Gastroesophageal sphincter (tissue), 4 donors: ENCODE data around the gene CHIC2. TPM values are rescaled to one million over a fixed set of nuclear protein-coding genes. Genes with fewer than 3 reads are reported as not detected.
"Not testable (repeated sequence)": the region's sequence is repeated elsewhere in the genome, so short reads cannot be mapped to it uniquely, and the experiment has no call there.

Experiments used
- ATAC-seq: fragments of 150-250 bp; one replicate; pipeline ENCODE4 v1.9.1; 2016; ENCODE audit warnings: mild to moderate bottlenecking, moderate library complexity
- H3K27ac ChIP-seq, 4 donors: fragments of 200-600 bp; sonication (generic) in 3 of 4; 1 replicate in 3 of 4; 2 replicates in 1 of 4; pipeline ENCODE4 v1.5.1; 2016 to 2019
- H3K27me3 ChIP-seq: fragments of 200-600 bp; sonication (generic); one replicate; pipeline ENCODE4 v1.5.1; 2019
- H3K36me3 ChIP-seq, 2 donors: fragments of 200-600 bp; sonication (generic); one replicate each; pipeline ENCODE4 v1.5.1; 2019; ENCODE audit warnings: control low read depth in 1 of 2
- H3K4me1 ChIP-seq, 3 donors: fragments of 200-600 bp; sonication (generic); 1 replicate in 2 of 3; 2 replicates in 1 of 3; pipeline ENCODE4 v1.5.1; 2016 to 2019; ENCODE audit warnings: control low read depth in 2 of 3
- H3K4me3 ChIP-seq, 2 donors: fragments of 200-600 bp; sonication (generic); one replicate each; pipeline ENCODE4 v1.5.1; 2019; ENCODE audit warnings: mild to moderate bottlenecking in 1 of 2, moderate library complexity in 1 of 2
- H3K9me3 ChIP-seq, 3 donors: fragments of 200-600 bp; sonication (generic); one replicate each; pipeline ENCODE4 v1.5.1; 2017 to 2019; ENCODE audit warnings: control low read depth in 2 of 3
- EP300 ChIP-seq: sonication (generic); formaldehyde crosslinking; IDR thresholded peaks from one replicate; pipeline ENCODE4 v1.6.1; 2017; ENCODE audit warnings: antibody characterized with exemption, mild to moderate bottlenecking
- POLR2A ChIP-seq, 2 donors: fragments of 450-650 bp; IDR thresholded peaks; one replicate each; pipeline ENCODE4 v1.6.1; 2017; ENCODE audit warnings: antibody characterized with exemption in 2 of 2, mild to moderate bottlenecking in 2 of 2, moderate library complexity in 1 of 2
- POLR2AphosphoS5 ChIP-seq: sonication (generic); formaldehyde crosslinking; IDR thresholded peaks from one replicate; pipeline ENCODE4 v1.6.1; 2017; ENCODE audit warnings: antibody characterized with exemption
- WGBS, 2 donors: methylation state at CpG; one replicate each; pipeline ENCODE4 v1.1.5; 2018; ENCODE audit warnings: low coverage in 1 of 2; 5-methylcytosine and 5-hydroxymethylcytosine counted together
- total RNA-seq, 4 donors: library from RNA; depleted of rRNA; stranded (reverse); fragments of >200 nt; gene quantifications; one replicate each; pipeline ENCODE4 v1.1.0, GENCODE V29; 2016
- TF ChIP-seq, protein P1 (sequence below), 4 experiments: fragments of 200-600 bp in 2 of 4; fragments of 450-650 bp in 2 of 4; sonication (generic) in 1 of 4; IDR thresholded peaks; one replicate each; pipeline ENCODE4 v1.5.1; 2017 to 2019; ENCODE audit warnings: antibody characterized with exemption in 4 of 4, mild to moderate bottlenecking in 2 of 4, moderate library complexity in 2 of 4

The CHIC2 gene
- 10 to 100 TPM; 25.0 to 37.7 (median 29.2) TPM for total RNA-seq

DNA sequence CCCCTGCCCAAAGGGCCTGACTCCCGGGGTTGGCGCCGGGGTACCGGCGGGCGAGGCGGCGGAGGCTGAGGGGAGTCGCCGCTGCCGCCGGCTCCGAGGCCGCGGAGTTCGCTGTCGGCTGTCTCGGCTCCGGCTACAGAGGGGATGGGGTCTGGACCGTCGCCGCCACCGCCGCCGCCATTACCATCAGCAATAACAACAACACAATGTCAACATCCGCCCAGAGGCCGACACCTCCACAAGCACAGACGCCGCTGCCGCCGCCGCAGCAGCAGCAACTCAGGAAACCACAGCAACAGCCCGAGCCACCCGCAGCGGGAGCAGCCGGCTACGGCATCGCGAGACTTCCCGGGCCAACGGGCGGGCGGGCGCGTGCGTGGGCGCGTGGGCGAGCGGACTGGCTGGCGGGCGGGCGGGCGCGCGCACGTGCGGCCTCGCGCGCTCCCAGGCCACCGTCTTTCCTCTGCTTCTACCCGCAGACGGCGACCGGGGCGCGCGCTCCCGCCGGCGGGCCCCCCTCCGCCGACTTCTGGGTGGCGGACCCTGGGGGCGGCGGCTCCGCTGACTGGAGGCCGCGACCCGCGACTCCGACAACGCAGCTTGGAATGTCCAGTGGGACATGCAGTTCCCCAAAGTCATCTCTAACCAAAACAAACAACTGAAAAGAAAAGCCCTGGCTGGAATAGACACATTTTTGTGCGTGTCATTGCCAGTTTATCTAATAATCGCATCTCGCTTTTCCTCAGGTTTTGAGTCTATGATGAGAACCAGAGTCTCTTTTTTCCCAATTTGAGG lies at the start of gene CHIC2:
TSS of gene CHIC2 (minus strand) at position 289 of the 795 bp plus-strand sequence. CDS start 305 bp downstream, outside the sequence.
- Histone ChIP-seq H3K4me1 (peaks cover 20 to 57% (median 32%) of the 10 kb centered on the region in 3 donors), H3K9me3 (no peaks in the 10 kb centered on the region), H3K4me3 (peak within 1 kb of the TSS; percentile 83 to 93), H3K36me3 (no peaks in the 10 kb centered on the region), H3K27me3 (no peaks in the 10 kb centered on the region), H3K27ac (peak within 1 kb of the TSS; percentile 68 to 89 (median 88))
- TF ChIP-seq EP300 (no peak), POLR2AphosphoS5 (peak; percentile 98), POLR2A (IDR thresholded peaks at IDR 0.05) (peak; percentile 95)
- TF ChIP-seq, protein P1, sequence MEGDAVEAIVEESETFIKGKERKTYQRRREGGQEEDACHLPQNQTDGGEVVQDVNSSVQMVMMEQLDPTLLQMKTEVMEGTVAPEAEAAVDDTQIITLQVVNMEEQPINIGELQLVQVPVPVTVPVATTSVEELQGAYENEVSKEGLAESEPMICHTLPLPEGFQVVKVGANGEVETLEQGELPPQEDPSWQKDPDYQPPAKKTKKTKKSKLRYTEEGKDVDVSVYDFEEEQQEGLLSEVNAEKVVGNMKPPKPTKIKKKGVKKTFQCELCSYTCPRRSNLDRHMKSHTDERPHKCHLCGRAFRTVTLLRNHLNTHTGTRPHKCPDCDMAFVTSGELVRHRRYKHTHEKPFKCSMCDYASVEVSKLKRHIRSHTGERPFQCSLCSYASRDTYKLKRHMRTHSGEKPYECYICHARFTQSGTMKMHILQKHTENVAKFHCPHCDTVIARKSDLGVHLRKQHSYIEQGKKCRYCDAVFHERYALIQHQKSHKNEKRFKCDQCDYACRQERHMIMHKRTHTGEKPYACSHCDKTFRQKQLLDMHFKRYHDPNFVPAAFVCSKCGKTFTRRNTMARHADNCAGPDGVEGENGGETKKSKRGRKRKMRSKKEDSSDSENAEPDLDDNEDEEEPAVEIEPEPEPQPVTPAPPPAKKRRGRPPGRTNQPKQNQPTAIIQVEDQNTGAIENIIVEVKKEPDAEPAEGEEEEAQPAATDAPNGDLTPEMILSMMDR (IDR thresholded peaks at IDR 0.05) = peak in 2 of 4 experiments; percentile 3 to 4
- WGBS, 2 donors = 0% methylated on average over 3 of the region's 87 CpGs
- peak; percentile 93 for ATAC-seq

DNA sequence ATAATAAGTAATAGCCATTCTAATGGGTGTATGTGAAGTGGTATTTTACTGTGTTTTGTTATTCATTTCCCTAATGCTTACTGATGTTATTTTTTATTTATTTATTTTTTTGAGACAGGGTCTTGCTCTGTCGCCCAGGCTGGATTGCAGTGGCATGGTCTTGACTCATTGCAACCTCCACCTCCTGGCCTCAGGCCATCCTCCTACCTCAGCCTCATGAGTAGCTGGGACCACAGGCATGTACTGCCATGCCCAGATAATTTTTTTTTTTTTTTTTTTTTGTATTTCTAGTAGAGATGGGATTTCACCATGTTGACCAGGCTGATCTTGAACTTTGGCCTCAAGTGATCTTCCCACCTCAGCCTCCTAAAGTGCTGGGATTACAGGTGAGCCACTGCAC lies 48.8 kb upstream of the CHIC2 start:
- not testable (repeated sequence) for H3K36me3 ChIP-seq, ATAC-seq, H3K9me3 ChIP-seq, H3K27ac ChIP-seq, H3K4me3 ChIP-seq
- 55 to 75% methylated on average over 1 of the region's 1 CpG for WGBS, 2 donors
- peaks cover 70% of the 10 kb centered on the region for H3K27me3 ChIP-seq
- H3K4me1 ChIP-seq = peaks cover 0 to 19% (median 8%) of the 10 kb centered on the region in 3 donors

- Histone ChIP-seq H3K27ac (no peak overlapping the region), H3K4me1 (peaks cover 0 to 21% (median 8%) of the 10 kb centered on the region in 3 donors), H3K27me3 (peaks cover 91% of the 10 kb centered on the region), H3K9me3 (no peaks in the 10 kb centered on the region), H3K4me3 (peak overlapping the region in 1 of 2 donors; percentile 23), H3K36me3 (no peaks in the 10 kb centered on the region)
- 25 to 31% methylated on average over 2 to 10 of the region's 10 CpGs for WGBS, 2 donors
- TF ChIP-seq POLR2AphosphoS5 = no peak
- TF ChIP-seq EP300 = no peak
- TF ChIP-seq POLR2A (IDR thresholded peaks at IDR 0.05) = no peak
- TF ChIP-seq, protein P1 (IDR thresholded peaks at IDR 0.05) = no peak
- ATAC-seq = no peak
Measured at GRCh38 chr4:54110019-54110416, 45.6 kb upstream of the CHIC2 start.

DNA sequence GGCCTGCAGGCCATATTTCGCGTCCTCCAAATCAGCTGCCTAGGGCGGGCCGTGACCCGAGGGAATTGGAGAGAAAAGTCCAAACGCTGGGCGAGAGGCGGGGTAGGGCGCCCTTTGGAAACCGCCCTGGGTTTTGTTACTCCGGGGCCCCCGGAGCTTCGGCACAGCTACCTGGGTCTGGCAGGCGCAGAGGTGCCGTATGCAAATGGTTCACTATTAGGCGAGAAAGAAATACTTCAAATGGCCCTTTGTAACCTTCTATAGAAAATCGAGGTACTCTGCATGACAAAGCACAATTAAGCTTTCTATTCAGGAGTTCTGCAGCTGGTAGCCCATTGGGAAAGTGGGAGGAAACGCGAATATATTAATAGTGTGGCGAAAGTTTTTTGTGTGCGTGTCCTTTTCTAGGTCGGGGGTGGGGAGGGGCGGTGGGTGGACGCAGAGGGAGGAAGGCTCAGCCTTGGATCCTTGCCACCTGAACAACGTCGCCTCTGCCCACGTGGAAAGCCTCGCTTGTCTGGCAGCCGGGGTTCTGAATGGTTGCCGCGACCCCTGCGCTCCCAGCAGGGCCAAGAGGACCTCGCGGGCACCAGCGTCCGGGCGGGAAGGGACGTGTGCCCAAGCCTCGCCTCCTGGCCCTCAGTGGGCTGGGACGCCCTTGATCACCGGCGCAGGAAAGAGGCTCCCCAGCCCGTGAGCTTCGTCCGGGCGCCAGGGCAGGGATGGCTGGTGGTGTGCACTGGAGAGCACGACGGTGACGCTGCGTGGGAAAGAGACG lies 45.0 kb upstream of the CHIC2 start:
- peak overlapping the region in 1 of 2 donors; percentile 23 for H3K4me3 ChIP-seq

More for the DNA sequence above, 45.0 kb upstream of the CHIC2 start:
- H3K4me1 ChIP-seq = peaks cover 0 to 21% (median 8%) of the 10 kb centered on the region in 3 donors
- TF ChIP-seq, protein P1 (IDR thresholded peaks at IDR 0.05) = no peak
- no peak for TF ChIP-seq POLR2AphosphoS5
- TF ChIP-seq EP300 = no peak
- no peak for TF ChIP-seq POLR2A (IDR thresholded peaks at IDR 0.05)
- peaks cover 91% of the 10 kb centered on the region for H3K27me3 ChIP-seq
- no peaks in the 10 kb centered on the region for H3K9me3 ChIP-seq
- no peak overlapping the region for H3K27ac ChIP-seq
- no peak for ATAC-seq
- WGBS, 2 donors = 9 to 37% methylated on average over 6 to 10 of the region's 51 CpGs
- H3K36me3 ChIP-seq = no peaks in the 10 kb centered on the region
